H1 (cell line): ENCODE results near the gene CSNK1G3. TPM values are rescaled to one million over a fixed set of nuclear protein-coding genes. Genes with fewer than 3 reads are reported as not detected.

Experiments used
- KDM5A ChIP-seq: fragments of 200-600 bp; IDR thresholded peaks from 2 replicates; pipeline ENCODE4 v1.7.1; 2012; ENCODE audit warnings: mild to moderate bottlenecking, low read length, inconsistent platforms, mixed read lengths
- SIX5 ChIP-seq: IDR thresholded peaks from 2 replicates; pipeline ENCODE4 v1.6.1; 2011; ENCODE audit warnings: mild to moderate bottlenecking, low read depth, low read length
- TAF7 ChIP-seq: optimal IDR thresholded peaks from 2 replicates; pipeline ENCODE3; 2011; ENCODE audit warnings: low read depth, mild to moderate bottlenecking, inconsistent platforms, low read length, moderate library complexity, borderline replicate concordance
- TEAD4 ChIP-seq: IDR thresholded peaks from 2 replicates; pipeline ENCODE4 v1.6.1; 2012; ENCODE audit warnings: low read depth, low read length, inconsistent platforms, mixed read lengths
- polyA plus RNA-seq, 7 experiments: library from polyadenylated mRNA; depleted of rRNA in 3 of 7; stranded (reverse) in 5 of 7; unstranded in 2 of 7; fragments of >200 nt in 5 of 7; fragments of 200-250 nt in 2 of 7; gene quantifications; 1 replicate in 5 of 7; 2 replicates in 1 of 7; 4 replicates in 1 of 7; pipeline versions ENCODE4 v1.2.1 to v1.2.3, GENCODE V29; 2011 to 2013; ENCODE audit warnings: missing spikeins in 2 of 7, mixed read lengths in 2 of 7
- total RNA-seq: library from RNA; stranded (reverse); fragmentation: NEBNext Ultra II Directional; extraction: Animal tissue kit (Norgen Biotek cat#: 25700); gene quantifications from 2 replicates; pipeline ENCODE4 v1.2.1, GENCODE V29; 2021

Gene CSNK1G3
- total and polyA plus RNA-seq, 2 of the 8 experiments (the other 6 are each of a cell fraction or from before 2014, with no cell fraction given) = 10.6 to 58.9 TPM

GRCh38 chr5:123598028-123598689 lies 86.2 kb downstream of the CSNK1G3 start (continued):
- TF ChIP-seq TAF7 = no peak
- TF ChIP-seq SIX5 = no peak
- TF ChIP-seq KDM5A = no peak
- TF ChIP-seq TEAD4 = no peak
- TF ChIP-seq, all 59 proteins: peak for 0
